IMR-90 (cell line): ENCODE results near the gene METRNL. TPM values are rescaled to one million over a fixed set of nuclear protein-coding genes. Genes with fewer than 3 reads are reported as not detected.

Source experiments
- ATAC-seq: fragments of 200-7000 bp; cut with Tn5 transposase; 2 replicates; pipeline ENCODE4 v1.9.1; 2020; ENCODE audit warnings: low read depth, mild to moderate bottlenecking, moderate library complexity
- BruUV-seq: library from RNA; stranded (reverse); fragments of 400-500 nt; replicated peaks from 2 replicates; lab custom pipeline; 2021; lab: Mats Ljungman, UMichigan
- CTCF ChIA-PET: fragments of 300-600 bp; formaldehyde crosslinking; extraction: SDS; loops from one replicate; lab custom pipeline; 2021; ENCODE audit warnings: antibody characterized with exemption; lab: Yijun Ruan, JAX
- POLR2A ChIA-PET: fragments of 300-600 bp; sonication (Branson Sonifier 250); formaldehyde crosslinking; loops from one replicate; lab custom pipeline; 2022; ENCODE audit warnings: antibody characterized with exemption; ENCODE audit not compliant: unreplicated experiment; lab: Charles Lee
- DNase-seq: peaks from one replicate; pipeline ENCODE4 v3.0.0; 2013
- H2AFZ ChIP-seq: replicated peaks from 2 replicates; pipeline ENCODE3; 2013; ENCODE audit warnings: low read length, mild to moderate bottlenecking; ENCODE audit not compliant: poor library complexity
- H2AK5ac ChIP-seq: 2 replicates; pipeline ENCODE4 v1.6.1; 2013; ENCODE audit warnings: low read depth, low read length, inconsistent platforms
- H2AK9ac ChIP-seq: replicated peaks from 2 replicates; pipeline ENCODE3; 2013; ENCODE audit warnings: mild to moderate bottlenecking, low read depth, low read length, moderate library complexity; ENCODE audit not compliant: poor library complexity
- H2BK120ac ChIP-seq: 2 replicates; pipeline ENCODE4 v1.6.1; 2013; ENCODE audit warnings: low read depth, low read length, inconsistent platforms
- H2BK15ac ChIP-seq: 3 replicates; pipeline ENCODE4 v1.6.1; 2013; ENCODE audit warnings: low read depth, low read length, inconsistent platforms
- H2BK20ac ChIP-seq: 2 replicates; pipeline ENCODE4 v1.6.1; 2013; ENCODE audit warnings: low read depth, mild to moderate bottlenecking, inconsistent platforms, low read length, moderate library complexity
- H2BK5ac ChIP-seq: 2 replicates; pipeline ENCODE4 v1.6.1; 2013; ENCODE audit warnings: mild to moderate bottlenecking, low read depth, low read length, inconsistent platforms; ENCODE audit not compliant: poor library complexity, severe bottlenecking
- H3K14ac ChIP-seq: replicated peaks from 2 replicates; pipeline ENCODE4 v1.6.1; 2013; ENCODE audit warnings: low read depth, low read length, inconsistent platforms
- H3K18ac ChIP-seq: 2 replicates; pipeline ENCODE4 v1.6.1; 2013; ENCODE audit warnings: low read depth, low read length, control low read depth
- H3K23ac ChIP-seq: 2 replicates; pipeline ENCODE4 v1.6.1; 2013; ENCODE audit warnings: low read depth, low read length, inconsistent platforms
- H3K27ac ChIP-seq: 2 replicates; pipeline ENCODE4 v1.5.1; 2013; ENCODE audit warnings: mild to moderate bottlenecking, control low read depth, low read length; ENCODE audit not compliant: insufficient read depth
- H3K27me3 ChIP-seq: 2 replicates; pipeline ENCODE4 v1.6.1; 2013; ENCODE audit warnings: low read length; ENCODE audit not compliant: control insufficient read depth, insufficient read depth
- H3K36me3 ChIP-seq: 2 replicates; pipeline ENCODE4 v1.6.1; 2013; ENCODE audit warnings: low read length, mixed read lengths; ENCODE audit not compliant: control insufficient read depth, insufficient read depth
- H3K4ac ChIP-seq: 2 replicates; pipeline ENCODE4 v1.6.1; 2013; ENCODE audit warnings: low read depth, low read length, inconsistent platforms
- H3K4me1 ChIP-seq: 2 replicates; pipeline ENCODE4 v1.6.1; 2013; ENCODE audit warnings: low read length, mixed read lengths; ENCODE audit not compliant: control insufficient read depth, insufficient read depth
- H3K4me2 ChIP-seq: 2 replicates; pipeline ENCODE4 v1.6.1; 2013; ENCODE audit warnings: low read depth, mild to moderate bottlenecking, control low read depth, low read length, moderate library complexity
- H3K4me3 ChIP-seq: 2 replicates; pipeline ENCODE4 v1.5.1; 2013; ENCODE audit warnings: low read depth, mild to moderate bottlenecking, control low read depth, low read length, moderate library complexity; ENCODE audit not compliant: insufficient read depth
- H3K56ac ChIP-seq: 2 replicates; pipeline ENCODE4 v1.6.1; 2013; ENCODE audit warnings: low read length, inconsistent platforms; ENCODE audit not compliant: insufficient read depth; ENCODE audit errors: extremely low read depth
- H3K79me1 ChIP-seq, 2 experiments: 2 replicates each; pipeline ENCODE4 v1.6.1; 2013; ENCODE audit warnings: low read length in 2 of 2, inconsistent platforms in 1 of 2, low read depth in 1 of 2
- H3K9ac ChIP-seq: 2 replicates; pipeline ENCODE4 v1.6.1; 2013; ENCODE audit warnings: low read depth, low read length, control low read depth
- H3K9me1 ChIP-seq: 2 replicates; pipeline ENCODE4 v1.6.1; 2013; ENCODE audit warnings: low read length, inconsistent platforms; ENCODE audit not compliant: insufficient read depth
- H3K9me3 ChIP-seq: 2 replicates; pipeline ENCODE4 v1.6.1; 2013; ENCODE audit warnings: low read length; ENCODE audit not compliant: control insufficient read depth, insufficient read depth
- H4K20me1 ChIP-seq: 2 replicates; pipeline ENCODE4 v1.6.1; 2013; ENCODE audit warnings: low read length, inconsistent platforms; ENCODE audit not compliant: insufficient read depth
- H4K5ac ChIP-seq: 2 replicates; pipeline ENCODE4 v1.6.1; 2013; ENCODE audit warnings: mild to moderate bottlenecking, low read depth, low read length, control low read depth
- H4K8ac ChIP-seq, 2 experiments: 2 replicates each; pipeline ENCODE4 v1.6.1; 2013; ENCODE audit warnings: low read depth in 2 of 2, low read length in 2 of 2, control low read depth in 1 of 2, inconsistent platforms in 1 of 2
- H4K91ac ChIP-seq: 2 replicates; pipeline ENCODE4 v1.6.1; 2013; ENCODE audit warnings: low read depth, low read length, inconsistent platforms; ENCODE audit not compliant: insufficient read depth
- BHLHE40 ChIP-seq: fragments of 150-350 bp; IDR thresholded peaks from 2 replicates; pipeline ENCODE4 v1.6.1; 2016; ENCODE audit warnings: mild to moderate bottlenecking, low read depth, low read length
- CEBPB ChIP-seq: IDR thresholded peaks from 2 replicates; pipeline ENCODE4 v1.6.1; 2012; ENCODE audit warnings: low read depth, low read length, improper control_type of control experiment
- CHD1 ChIP-seq: IDR thresholded peaks from 2 replicates; pipeline ENCODE4 v1.6.1; 2012; ENCODE audit warnings: low read depth, low read length, improper control_type of control experiment
- ELK1 ChIP-seq: fragments of 150-350 bp; IDR thresholded peaks from 2 replicates; pipeline ENCODE4 v1.6.1; 2016; ENCODE audit warnings: low read depth, mild to moderate bottlenecking, low read length, moderate library complexity, borderline replicate concordance
- FOS ChIP-seq: fragments of 150-350 bp; IDR thresholded peaks from 2 replicates; pipeline ENCODE4 v1.6.1; 2016; ENCODE audit warnings: low read depth, low read length
- MAFK ChIP-seq: IDR thresholded peaks from 2 replicates; pipeline ENCODE4 v1.6.1; 2012; ENCODE audit warnings: low read depth, low read length, improper control_type of control experiment
- MXI1 ChIP-seq: IDR thresholded peaks from 2 replicates; pipeline ENCODE4 v1.6.1; 2012; ENCODE audit warnings: low read depth, mild to moderate bottlenecking, low read length, moderate library complexity, borderline replicate concordance
- NFE2L2 ChIP-seq: fragments of 150-350 bp; IDR thresholded peaks from 2 replicates; pipeline ENCODE4 v1.6.1; 2016; ENCODE audit warnings: low read depth, mild to moderate bottlenecking, low read length
- POLR2A ChIP-seq: IDR thresholded peaks from 2 replicates; pipeline ENCODE4 v1.6.1; 2012; ENCODE audit warnings: mild to moderate bottlenecking, low read depth, low read length
- RCOR1 ChIP-seq: IDR thresholded peaks from 2 replicates; pipeline ENCODE4 v1.6.1; 2012; ENCODE audit warnings: mild to moderate bottlenecking, low read length, improper control_type of control experiment; ENCODE audit not compliant: insufficient replicate concordance
- RFX5 ChIP-seq: IDR thresholded peaks from 2 replicates; pipeline ENCODE4 v1.8.0; 2012; ENCODE audit warnings: low read depth, mild to moderate bottlenecking, low read length, moderate library complexity
- SMC3 ChIP-seq: fragments of 150-350 bp; IDR thresholded peaks from 2 replicates; pipeline ENCODE4 v1.6.1; 2016; ENCODE audit warnings: low read depth, mild to moderate bottlenecking, antibody characterized with exemption, low read length, moderate library complexity
- WGBS, 2 experiments: methylation state at CpG; one replicate each; pipeline versions ENCODE4 v1.1.5 to v1.1.7; 2013; ENCODE audit warnings: missing lambda C conversion rate in 2 of 2; ENCODE audit not compliant: insufficient read length in 1 of 2; ENCODE audit errors: extremely low coverage in 2 of 2; 5-methylcytosine and 5-hydroxymethylcytosine counted together
- dilution Hi-C: fragments of 300-500 bp; cut with HindIII; formaldehyde crosslinking; loops from one replicate; pipeline ENCODE4 v1.14.3; 2018; ENCODE audit warnings: low sequenced_read_pairs; ENCODE audit not compliant: unreplicated experiment
- in situ Hi-C: fragments of 300-500 bp; cut with MboI; formaldehyde crosslinking; loops from 3 replicates; pipeline ENCODE4 v1.14.3; 2019; ENCODE audit warnings: low sequenced_read_pairs, inconsistent platforms, mixed read lengths
- intact Hi-C: fragments of 100-400 bp; cut with micrococcal nuclease; formaldehyde crosslinking; loops from 2 replicates; pipeline ENCODE4 v1.10.0; 2022
- polyA plus RNA-seq, 3 experiments: library from polyadenylated mRNA; depleted of rRNA; stranded (reverse); fragments of >200 nt; gene quantifications; 2 replicates each; pipeline ENCODE4 v1.2.3, GENCODE V29; 2012; ENCODE audit warnings: low replicate concordance in 1 of 3
- total RNA-seq: library from RNA; depleted of rRNA; stranded (reverse); fragments of >200 nt; gene quantifications from 2 replicates; pipeline ENCODE4 v1.2.3, GENCODE V29; 2012
- TF ChIP-seq, protein P1 (sequence below): conservative IDR thresholded peaks from 2 replicates; pipeline ENCODE4 v1.5.1; 2012; ENCODE audit warnings: mild to moderate bottlenecking, low read depth, low read length, improper control_type of control experiment
- TF ChIP-seq, protein P2 (sequence below): fragments of 150-350 bp; IDR thresholded peaks from 2 replicates; pipeline ENCODE4 v1.6.1; 2017; ENCODE audit warnings: mild to moderate bottlenecking, antibody characterized with exemption, low read length, low read depth

The METRNL gene
- total and polyA plus RNA-seq, 2 of the 4 experiments (the other 2 are of a cell fraction) = 17.9 to 48.2 TPM

DNA sequence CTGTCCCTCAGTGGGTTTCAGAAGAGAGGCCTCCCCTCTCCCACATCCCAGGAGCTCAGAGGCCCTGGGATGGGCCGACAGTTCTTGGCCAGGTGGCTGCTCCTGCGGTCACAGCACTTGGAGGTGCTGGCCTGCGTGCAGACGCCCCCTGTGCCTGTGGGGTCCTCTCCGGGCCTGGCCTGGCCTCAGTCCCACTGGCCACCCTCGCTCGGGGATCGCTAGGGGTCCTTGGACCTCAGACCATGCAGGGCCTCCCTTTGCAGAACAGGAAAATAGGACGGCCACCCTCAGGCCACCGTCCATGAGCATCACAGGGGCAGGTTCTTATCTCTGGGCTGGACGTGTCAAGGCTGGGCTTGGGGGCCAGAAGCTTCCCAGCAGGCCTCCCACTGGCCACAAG is 30.0 kb downstream of the METRNL start:
- Histone ChIP-seq H3K79me1 (no peaks in the 10 kb centered on the region), H2BK5ac (peak overlapping the region; percentile 51), H3K9ac (no peak overlapping the region; the same call in 1 of the 2 replicates), H3K9me3 (peaks cover 4% of the 10 kb centered on the region; the same call in 1 of the 2 replicates), H2BK15ac (peak overlapping the region; percentile 62; the same call in 1 of the 3 replicates), H3K4me2 (no peak overlapping the region), H4K91ac (peak overlapping the region; percentile 89), H3K27me3 (no peaks in the 10 kb centered on the region), H3K27ac (peak overlapping the region; percentile 25), H4K5ac (0 out of 2 replicates have a peak overlapping the region, but pooled peaks have one; percentile 19), H3K23ac (0 out of 2 replicates have a peak overlapping the region, but pooled peaks have one; percentile 72), H3K18ac (no peak overlapping the region), H3K4me3 (no peak overlapping the region), H2AK9ac (peak overlapping the region; percentile 88), H2BK20ac (peak overlapping the region; percentile 96), H2AFZ (peak overlapping the region; percentile 96), H2AK5ac (peak overlapping the region; percentile 79), H3K9me1 (peaks cover 13% of the 10 kb centered on the region), H3K56ac (no peak overlapping the region), H3K36me3 (no peaks in the 10 kb centered on the region), H2BK120ac (peak overlapping the region; percentile 99), H4K8ac (peak overlapping the region in 1 of 2 experiments; percentile 69; a peak in 1 of 4 replicates), H3K4me1 (peaks cover 27% of the 10 kb centered on the region), H4K20me1 (no peaks in the 10 kb centered on the region), H3K4ac (peak overlapping the region; percentile 93), H3K14ac (0 out of 2 replicates have a peak overlapping the region, but pooled peaks have one; percentile 46)
- CTCF ChIA-PET = no interaction called here
- DNase-seq (no peak), ATAC-seq (no peak)
- POLR2A ChIA-PET = interaction anchor here (0.6 kb wide), 1 partner anchor 12 kb away, joined by 3 read pairs; no protein-coding TSS in a partner anchor
- intact Hi-C loops = loop anchor here (2.0 kb wide), 1 partner anchor 147 kb away; no protein-coding TSS in a partner anchor
- no TSS peak for BruUV-seq
- in situ Hi-C loops = no loop called here
- WGBS, 2 experiments = 98% methylated on average over 5 of the region's 11 CpGs; no CpG with 5 or more reads in 1 of the 2 experiments
- dilution Hi-C loops = no loop called here
- TF ChIP-seq ELK1 (no peak), MXI1 (no peak), CEBPB (no peak), BHLHE40 (no peak), FOS (no peak), POLR2A (no peak), RCOR1 (no peak), CHD1 (no peak), MAFK (no peak), SMC3 (no peak), NFE2L2 (no peak), RFX5 (no peak)
- TF ChIP-seq, protein P1, sequence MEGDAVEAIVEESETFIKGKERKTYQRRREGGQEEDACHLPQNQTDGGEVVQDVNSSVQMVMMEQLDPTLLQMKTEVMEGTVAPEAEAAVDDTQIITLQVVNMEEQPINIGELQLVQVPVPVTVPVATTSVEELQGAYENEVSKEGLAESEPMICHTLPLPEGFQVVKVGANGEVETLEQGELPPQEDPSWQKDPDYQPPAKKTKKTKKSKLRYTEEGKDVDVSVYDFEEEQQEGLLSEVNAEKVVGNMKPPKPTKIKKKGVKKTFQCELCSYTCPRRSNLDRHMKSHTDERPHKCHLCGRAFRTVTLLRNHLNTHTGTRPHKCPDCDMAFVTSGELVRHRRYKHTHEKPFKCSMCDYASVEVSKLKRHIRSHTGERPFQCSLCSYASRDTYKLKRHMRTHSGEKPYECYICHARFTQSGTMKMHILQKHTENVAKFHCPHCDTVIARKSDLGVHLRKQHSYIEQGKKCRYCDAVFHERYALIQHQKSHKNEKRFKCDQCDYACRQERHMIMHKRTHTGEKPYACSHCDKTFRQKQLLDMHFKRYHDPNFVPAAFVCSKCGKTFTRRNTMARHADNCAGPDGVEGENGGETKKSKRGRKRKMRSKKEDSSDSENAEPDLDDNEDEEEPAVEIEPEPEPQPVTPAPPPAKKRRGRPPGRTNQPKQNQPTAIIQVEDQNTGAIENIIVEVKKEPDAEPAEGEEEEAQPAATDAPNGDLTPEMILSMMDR = no peak
- TF ChIP-seq, protein P2, sequence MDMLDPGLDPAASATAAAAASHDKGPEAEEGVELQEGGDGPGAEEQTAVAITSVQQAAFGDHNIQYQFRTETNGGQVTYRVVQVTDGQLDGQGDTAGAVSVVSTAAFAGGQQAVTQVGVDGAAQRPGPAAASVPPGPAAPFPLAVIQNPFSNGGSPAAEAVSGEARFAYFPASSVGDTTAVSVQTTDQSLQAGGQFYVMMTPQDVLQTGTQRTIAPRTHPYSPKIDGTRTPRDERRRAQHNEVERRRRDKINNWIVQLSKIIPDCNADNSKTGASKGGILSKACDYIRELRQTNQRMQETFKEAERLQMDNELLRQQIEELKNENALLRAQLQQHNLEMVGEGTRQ = no peak
